ENCODE results near the gene MNT.

- TF ChIP-seq EZH2 (IDR thresholded peaks at IDR 0.05; ENCODE audit: low read length) = no peak
- no peak for TF ChIP-seq CTCF (optimal IDR thresholded peaks at IDR 0.05 in 1 of 3, IDR thresholded peaks at IDR 0.05 in 1 of 3, conservative IDR thresholded peaks at IDR 0.05 in 1 of 3; ENCODE audit: extremely low read depth in 1 of 3, insufficient read depth in 2 of 3, low read length in 3 of 3)
These were observed 4.2 kb downstream of the MNT start for GRCh38 chr17:2396568-2397246.

Measured in keratinocyte (primary cell).